Activated CD8-positive, alpha-beta T cell treated with anti-CD3 and anti-CD28 coated beads, Interleukin-2, amount 10 ng/mL, durations not matched to agents 7 days and 5 days (primary cell): ENCODE results near the gene RNF175. TPM values are rescaled to one million over a fixed set of nuclear protein-coding genes. Genes with fewer than 3 reads are reported as not detected.

Source experiments
- ATAC-seq: fragments of 150-1000 bp; cut with Tn5 transposase; one replicate; pipeline ENCODE4 v1.10.0; 2021; ENCODE audit warnings: moderate library complexity
- CTCF ChIA-PET: fragments of 350-600 bp; sonication (Branson Sonifier 250); formaldehyde crosslinking; loops from one replicate; lab custom pipeline; 2021; ENCODE audit warnings: antibody characterized with exemption; lab: Charles Lee
- POLR2A ChIA-PET: fragments of 350-600 bp; sonication (Branson Sonifier 250); formaldehyde crosslinking; loops from one replicate; lab custom pipeline; 2021; ENCODE audit warnings: antibody characterized with exemption; lab: Charles Lee
- DNase-seq: peaks from one replicate; pipeline ENCODE4 v3.0.0-alpha.2; 2020
- H3K27ac Mint-ChIP-seq: one replicate; pipeline ENCODE4 v1.8.0; 2021; ENCODE audit warnings: mild to moderate bottlenecking, mixed read lengths
- H3K27me3 Mint-ChIP-seq: one replicate; pipeline ENCODE4 v1.8.0; 2021; ENCODE audit warnings: low read depth, mixed read lengths
- H3K36me3 Mint-ChIP-seq: one replicate; pipeline ENCODE4 v1.8.0; 2021; ENCODE audit warnings: low read depth, mixed read lengths
- H3K4me1 Mint-ChIP-seq: one replicate; pipeline ENCODE4 v1.8.0; 2021; ENCODE audit warnings: low read depth, mixed read lengths
- H3K4me3 Mint-ChIP-seq: one replicate; pipeline ENCODE4 v1.8.0; 2021; ENCODE audit warnings: mild to moderate bottlenecking, mixed read lengths
- H3K9me3 Mint-ChIP-seq: one replicate; pipeline ENCODE4 v1.8.0; 2022; ENCODE audit warnings: mixed read lengths; ENCODE audit not compliant: insufficient read depth
- total RNA-seq, 2 experiments: library from RNA; stranded (reverse); gene quantifications; one replicate each; pipeline ENCODE4 v1.2.3, GENCODE V29; 2021

The RNF175 gene
- total RNA-seq, 2 experiments from 2014 or later, result not detected

DNA sequence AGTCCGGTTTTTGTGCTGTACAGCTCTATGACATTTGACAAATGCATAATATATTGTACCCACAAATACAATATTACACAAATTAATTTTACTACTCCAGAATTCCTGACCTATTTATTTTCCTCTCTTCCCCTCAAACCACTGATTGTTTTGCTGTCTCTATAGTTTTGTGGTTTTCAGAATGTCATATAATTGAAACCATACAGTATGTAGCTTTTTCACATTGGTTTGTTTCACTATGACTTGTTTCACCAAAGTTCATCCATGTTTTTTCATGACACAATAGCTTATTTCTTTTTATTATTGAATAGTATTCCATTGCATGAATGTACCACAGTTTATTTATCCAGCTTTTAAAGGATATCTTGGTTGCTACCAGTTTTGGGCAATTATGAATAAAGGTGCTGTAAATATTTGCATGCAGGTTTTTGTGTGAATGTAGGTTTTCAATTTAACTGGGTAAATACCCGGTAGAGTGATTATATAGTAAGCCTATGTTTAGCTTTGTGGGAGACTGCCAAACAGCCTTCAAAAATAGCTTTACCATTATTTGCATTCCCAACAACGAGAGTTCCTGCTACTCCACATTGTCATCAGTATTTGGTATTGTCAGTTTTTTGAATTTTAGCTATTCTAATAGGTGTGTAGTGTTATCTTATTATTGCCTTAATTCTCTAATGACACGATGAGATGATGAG, 25.9 kb downstream of the RNF175 start:
- Mint-ChIP-seq H3K4me3 (no peak overlapping the region), H3K4me1 (no peaks in the 10 kb centered on the region), H3K9me3 (peaks cover 4% of the 10 kb centered on the region), H3K27me3 (peaks cover 17% of the 10 kb centered on the region), H3K36me3 (no peaks in the 10 kb centered on the region), H3K27ac (no peak overlapping the region)
- ATAC-seq, result no peak
- POLR2A ChIA-PET, result no interaction called here
- DNase-seq, result no peak
- CTCF ChIA-PET, result interaction anchor here (2.0 kb wide), 1 partner anchor 17 kb away, joined by 8 read pairs; no protein-coding TSS in a partner anchor

DNA sequence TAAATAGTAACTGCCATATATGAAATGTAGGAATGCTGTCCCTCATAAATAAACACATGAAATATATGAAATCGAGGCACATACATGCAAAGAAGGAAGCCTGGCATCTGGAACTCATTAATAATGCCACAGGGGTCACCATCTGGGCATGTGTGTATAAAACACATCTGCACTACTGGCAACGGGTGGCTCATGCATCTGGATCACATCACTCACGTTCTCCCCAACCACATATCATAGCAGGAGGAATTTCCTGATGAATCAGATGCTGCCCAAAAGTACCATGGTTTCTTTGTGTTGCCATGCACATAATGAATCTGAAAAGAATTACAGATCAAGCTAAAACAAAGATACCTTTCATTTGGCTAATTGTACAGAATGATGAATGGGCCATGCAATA, 28.6 kb downstream of the RNF175 start:
- ATAC-seq (no peak), DNase-seq (no peak)
- H3K9me3 Mint-ChIP-seq, result no peaks in the 10 kb centered on the region
- H3K27me3 Mint-ChIP-seq, result peaks cover 16% of the 10 kb centered on the region
- no peak overlapping the region for H3K27ac Mint-ChIP-seq
- CTCF ChIA-PET, result no interaction called here
- POLR2A ChIA-PET, result no interaction called here
- H3K4me1 Mint-ChIP-seq, result no peaks in the 10 kb centered on the region
- H3K4me3 Mint-ChIP-seq, result no peak overlapping the region
- H3K36me3 Mint-ChIP-seq, result no peaks in the 10 kb centered on the region

GRCh38 chr4:153729895-153730294, 29.9 kb downstream of the RNF175 start:
- ChIA-PET POLR2A (no interaction called here), CTCF (interaction anchor here (1.3 kb wide), 1 partner anchor 96 kb away, joined by 4 read pairs; no protein-coding TSS in a partner anchor)
- H3K36me3 Mint-ChIP-seq, result no peaks in the 10 kb centered on the region
- peaks cover 13% of the 10 kb centered on the region for H3K27me3 Mint-ChIP-seq
- no peaks in the 10 kb centered on the region for H3K9me3 Mint-ChIP-seq
- H3K4me1 Mint-ChIP-seq, result no peaks in the 10 kb centered on the region
- H3K27ac Mint-ChIP-seq, result no peak overlapping the region
- DNase-seq (no peak), ATAC-seq (no peak)
- H3K4me3 Mint-ChIP-seq, result no peak overlapping the region

DNA sequence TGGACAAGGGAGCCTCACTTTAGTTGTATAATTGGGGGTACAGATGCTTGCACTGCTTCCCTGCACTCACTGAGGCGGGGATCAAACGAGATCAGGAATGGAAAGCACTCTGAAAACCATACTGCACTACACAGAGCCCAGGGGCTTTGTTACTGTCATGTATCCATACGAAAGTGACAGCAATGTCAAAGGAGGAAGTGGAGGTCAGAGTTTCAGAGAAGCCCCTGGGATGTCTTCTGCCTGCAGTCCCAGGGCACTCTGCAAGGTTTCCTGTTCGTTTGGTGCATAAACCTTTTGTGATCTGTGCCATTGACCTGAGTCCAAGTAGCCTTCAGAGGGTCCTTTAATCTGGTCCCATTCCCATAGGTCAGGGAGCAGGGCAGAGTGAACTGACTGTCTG, 31.2 kb downstream of the RNF175 start:
- ATAC-seq (no peak), DNase-seq (no peak)
- Mint-ChIP-seq H3K36me3 (no peaks in the 10 kb centered on the region), H3K4me3 (no peak overlapping the region), H3K27me3 (peaks cover 14% of the 10 kb centered on the region), H3K4me1 (no peaks in the 10 kb centered on the region), H3K27ac (no peak overlapping the region), H3K9me3 (no peaks in the 10 kb centered on the region)
- ChIA-PET POLR2A (no interaction called here), CTCF (interaction anchor here (0.9 to 1.8 kb wide), 3 partner anchors 21 to 94 kb away, joined by 3 to 7 read pairs (median 4); no protein-coding TSS in a partner anchor)

GRCh38 chr4:153728151-153728550, 31.7 kb downstream of the RNF175 start:
- Mint-ChIP-seq H3K27ac (no peak overlapping the region), H3K27me3 (peaks cover 13% of the 10 kb centered on the region), H3K4me3 (no peak overlapping the region), H3K4me1 (no peaks in the 10 kb centered on the region), H3K9me3 (no peaks in the 10 kb centered on the region), H3K36me3 (no peaks in the 10 kb centered on the region)
- ChIA-PET POLR2A (no interaction called here), CTCF (interaction anchor here (0.9 to 1.8 kb wide), 2 partner anchors 22 to 85 kb away, joined by 3 to 7 read pairs; no protein-coding TSS in a partner anchor)
- DNase-seq (no peak), ATAC-seq (no peak)

GRCh38 chr4:153725831-153726154, 34.0 kb downstream of the RNF175 start:
- Mint-ChIP-seq H3K27ac (no peak overlapping the region), H3K4me3 (no peak overlapping the region), H3K27me3 (peaks cover 10% of the 10 kb centered on the region), H3K9me3 (no peaks in the 10 kb centered on the region), H3K36me3 (no peaks in the 10 kb centered on the region), H3K4me1 (no peaks in the 10 kb centered on the region)
- POLR2A ChIA-PET, result no interaction called here
- no peak for ATAC-seq
- no peak for DNase-seq
- CTCF ChIA-PET, result no interaction called here

DNA sequence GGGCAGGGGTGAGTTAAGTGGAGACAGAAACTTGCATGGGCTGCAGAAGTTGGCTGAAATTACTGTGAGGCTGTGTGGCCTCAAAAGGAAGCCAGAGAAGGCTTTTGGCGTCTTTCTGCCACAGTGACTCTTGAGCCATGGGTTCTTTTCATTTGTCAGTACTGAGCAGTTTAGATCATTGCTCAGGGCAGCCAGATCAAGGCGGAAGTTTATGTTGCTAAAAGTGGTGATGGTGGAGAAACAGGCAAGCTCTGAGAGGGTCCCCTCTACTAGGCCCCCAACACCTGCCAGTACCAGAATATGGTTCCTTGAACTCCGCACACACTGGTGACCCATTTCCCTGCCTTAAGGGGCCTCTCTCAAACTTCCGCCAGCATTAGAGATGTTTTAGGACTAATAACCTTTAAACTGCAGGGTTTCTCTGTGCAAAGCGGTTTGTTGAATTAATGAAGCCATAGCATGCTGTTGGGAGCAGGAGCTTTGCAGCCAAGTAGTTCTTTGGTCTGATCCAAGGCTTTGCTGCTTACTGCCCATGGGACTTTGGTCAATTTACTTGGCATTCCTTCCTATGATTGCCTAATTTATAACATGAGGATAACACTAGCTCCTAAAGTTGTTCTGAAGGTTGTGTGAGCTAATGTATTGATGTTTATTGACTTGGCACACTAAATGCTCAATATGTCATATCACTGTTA, 34.5 kb downstream of the RNF175 start:
- no peaks in the 10 kb centered on the region for H3K9me3 Mint-ChIP-seq
- H3K4me3 Mint-ChIP-seq, result no peak overlapping the region
- H3K4me1 Mint-ChIP-seq, result no peaks in the 10 kb centered on the region
- POLR2A ChIA-PET, result no interaction called here
- H3K36me3 Mint-ChIP-seq, result no peaks in the 10 kb centered on the region
- no peak for ATAC-seq
- H3K27ac Mint-ChIP-seq, result no peak overlapping the region
- CTCF ChIA-PET, result no interaction called here
- H3K27me3 Mint-ChIP-seq, result peaks cover 10% of the 10 kb centered on the region
- DNase-seq, result no peak

- Mint-ChIP-seq H3K36me3 (no peaks in the 10 kb centered on the region), H3K27ac (no peak overlapping the region), H3K9me3 (no peaks in the 10 kb centered on the region), H3K27me3 (peaks cover 10% of the 10 kb centered on the region), H3K4me3 (no peak overlapping the region), H3K4me1 (no peaks in the 10 kb centered on the region)
- DNase-seq, result no peak
- ChIA-PET POLR2A (no interaction called here), CTCF (no interaction called here)
- no peak for ATAC-seq
Measured at GRCh38 chr4:153724606-153725005, 35.2 kb downstream of the RNF175 start.

DNA sequence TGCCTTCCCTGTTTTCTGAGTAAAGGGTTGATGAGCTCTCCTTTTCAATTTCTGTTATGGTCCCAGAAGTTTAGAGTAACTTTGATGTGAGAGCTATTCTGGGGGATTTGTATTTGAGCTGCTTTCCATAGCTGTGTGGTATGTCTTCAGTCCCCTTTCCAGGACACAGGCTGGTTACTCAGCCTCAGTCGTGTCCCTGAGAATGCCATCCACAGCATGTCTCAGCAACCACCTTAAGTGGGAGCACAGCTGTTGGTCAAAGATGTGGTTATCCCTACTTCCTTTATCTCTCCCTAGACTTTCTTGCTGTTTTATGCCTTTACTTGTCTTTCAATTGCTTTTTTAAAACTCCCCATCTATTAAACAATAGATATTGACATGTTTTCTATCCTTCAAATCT, 37.8 kb downstream of the RNF175 start:
- ChIA-PET CTCF (interaction anchor here (1.8 to 2.1 kb wide), 2 partner anchors 12 to 28 kb away, joined by 7 to 8 read pairs; no protein-coding TSS in a partner anchor), POLR2A (no interaction called here)
- ATAC-seq (no peak), DNase-seq (no peak)
- Mint-ChIP-seq H3K27me3 (peaks cover 12% of the 10 kb centered on the region), H3K4me1 (no peaks in the 10 kb centered on the region), H3K27ac (no peak overlapping the region), H3K9me3 (no peaks in the 10 kb centered on the region), H3K4me3 (no peak overlapping the region), H3K36me3 (no peaks in the 10 kb centered on the region)

DNA sequence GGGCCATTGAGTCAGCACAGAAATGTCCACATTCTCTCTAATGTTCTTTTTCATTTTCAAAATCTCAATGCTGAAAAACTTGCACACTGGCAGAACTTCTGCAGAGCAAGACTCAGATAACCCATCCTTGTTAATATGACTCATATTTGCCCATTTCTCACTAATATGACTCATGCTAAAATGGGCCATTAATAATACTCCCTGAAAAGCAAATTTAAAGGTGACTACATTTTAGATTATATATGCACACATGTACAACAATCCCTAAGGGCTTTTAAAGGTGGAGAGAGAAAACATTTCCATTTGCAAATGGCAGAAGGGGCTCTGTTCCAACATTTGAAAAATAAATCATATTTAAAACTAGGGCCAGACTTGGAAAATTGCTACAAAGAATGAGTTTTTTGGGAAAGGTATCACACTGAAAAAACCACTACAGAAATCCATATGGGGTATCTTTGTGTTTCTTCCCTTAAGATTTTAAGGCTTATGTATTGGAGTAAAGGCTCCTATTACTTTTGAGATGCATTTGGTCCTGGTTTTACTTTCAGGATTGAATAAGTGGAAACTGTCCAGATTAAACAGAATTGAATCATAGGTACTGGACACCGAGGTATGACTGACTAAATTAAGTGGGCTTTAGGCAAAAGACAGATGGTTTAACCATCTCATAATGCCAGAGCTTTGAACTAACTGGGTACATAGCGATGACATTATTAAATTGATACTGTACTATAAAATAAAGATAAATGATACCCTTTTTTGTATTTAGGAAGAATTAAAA, 45.8 kb downstream of the RNF175 start:
- ATAC-seq (no peak), DNase-seq (no peak)
- ChIA-PET CTCF (no interaction called here), POLR2A (no interaction called here)
- H3K27me3 Mint-ChIP-seq, result peaks cover 10% of the 10 kb centered on the region
- H3K27ac Mint-ChIP-seq, result no peak overlapping the region
- no peaks in the 10 kb centered on the region for H3K36me3 Mint-ChIP-seq
- H3K4me1 Mint-ChIP-seq, result no peaks in the 10 kb centered on the region
- H3K4me3 Mint-ChIP-seq, result no peak overlapping the region
- no peaks in the 10 kb centered on the region for H3K9me3 Mint-ChIP-seq

- no peak for ATAC-seq
- ChIA-PET CTCF (interaction anchor here (2.6 kb wide), 1 partner anchor 11 kb away, joined by 7 read pairs; no protein-coding TSS in a partner anchor), POLR2A (no interaction called here)
- Mint-ChIP-seq H3K9me3 (no peaks in the 10 kb centered on the region), H3K27me3 (peaks cover 14% of the 10 kb centered on the region), H3K27ac (no peak overlapping the region), H3K36me3 (peaks cover 2% of the 10 kb centered on the region), H3K4me1 (peaks cover 12% of the 10 kb centered on the region), H3K4me3 (no peak overlapping the region)
- no peak for DNase-seq
Measured at GRCh38 chr4:153710681-153711080, 49.1 kb downstream of the RNF175 start.
